ENCODE measurements around the gene GRIA1.

GRCh38 chr5:153513156-153513555, 22.7 kb downstream of the GRIA1 start:
- TF ChIP-seq CTCF (IDR thresholded peaks at IDR 0.05) (no peak), POLR2A (IDR thresholded peaks at IDR 0.05) (no peak)
